Measurements from ENCODE around the gene NACC2. TPM values are rescaled to one million over a fixed set of nuclear protein-coding genes. Genes with fewer than 3 reads are reported as not detected.

The NACC2 gene
- total and polyA plus RNA-seq, 2 donors (not counting 3 experiments of a cell fraction or from before 2014, with no cell fraction given) = 15.8 to 27.1 TPM

GRCh38 chr9:135987838-135988404, 107.2 kb downstream of the NACC2 start:
- no peaks in the 10 kb centered on the region for H3K9me3 ChIP-seq (replicated peaks; ENCODE audit: control insufficient read depth, insufficient read depth, low read length)
- no peaks in the 10 kb centered on the region for H4K20me1 ChIP-seq (replicated peaks; ENCODE audit: control insufficient read depth, extremely low read depth, insufficient read depth, low read length)
- ChIA-PET POLR2A (no interaction called here), CTCF (interaction anchor here (1.5 kb wide), 1 partner anchor 12 kb away, joined by 5 read pairs; no protein-coding TSS in a partner anchor)
- H3K27me3 ChIP-seq (ENCODE audit: control insufficient read depth in 2 of 2, insufficient read depth in 2 of 2, low read length in 2 of 2) = no peaks in the 10 kb centered on the region
- no peak for FAIRE-seq
- DNase-seq (ENCODE audit: low read depth, low spot score) = no peak
- dilution Hi-C loops (cut with MboI; ENCODE audit: extremely low pct_ligation_motif_present, low sequenced_read_pairs) (no loop called here), intact Hi-C loops (cut with micrococcal nuclease) (no loop called here)
- H3K79me2 ChIP-seq (ENCODE audit: control insufficient read depth, insufficient read depth, low read length) = no peaks in the 10 kb centered on the region
- no TSS peak for BruUV-seq (replicated peaks)
- peaks cover 16% of the 10 kb centered on the region for H3K4me1 ChIP-seq (ENCODE audit: control insufficient read depth, extremely low read depth, insufficient read depth, low read length)
- H3K4me3 ChIP-seq (replicated peaks in 1 of 3; ENCODE audit: insufficient read depth in 1 of 3, low read depth in 1 of 3, low read length in 3 of 3) = no peak overlapping the region
- no peak for TF ChIP-seq POLR2A (IDR thresholded peaks at IDR 0.05; ENCODE audit: low read depth, low read length)
- TF ChIP-seq JUN (IDR thresholded peaks at IDR 0.05; ENCODE audit: borderline replicate concordance, insufficient read depth, insufficient read length, low read depth) = no peak
- TF ChIP-seq, protein P1, sequence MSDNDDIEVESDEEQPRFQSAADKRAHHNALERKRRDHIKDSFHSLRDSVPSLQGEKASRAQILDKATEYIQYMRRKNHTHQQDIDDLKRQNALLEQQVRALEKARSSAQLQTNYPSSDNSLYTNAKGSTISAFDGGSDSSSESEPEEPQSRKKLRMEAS (IDR thresholded peaks at IDR 0.05; ENCODE audit: insufficient read depth, insufficient read length) = no peak
- no peak for TF ChIP-seq EZH2 (IDR thresholded peaks at IDR 0.05; ENCODE audit: borderline replicate concordance, low read depth, low read length, severe bottlenecking)
- no peak for TF ChIP-seq CTCF (IDR thresholded peaks at IDR 0.05; ENCODE audit: extremely low read depth in 1 of 2, insufficient read depth in 1 of 2, low read depth in 1 of 2, low read length in 2 of 2)
- no peak for TF ChIP-seq FOS (IDR thresholded peaks at IDR 0.05; ENCODE audit: borderline replicate concordance, insufficient read depth, low read length)
- no peak for TF ChIP-seq POLR2AphosphoS5 (IDR thresholded peaks at IDR 0.05; ENCODE audit: insufficient read depth, low read depth, low read length)
- no peak for TF ChIP-seq GATA2 (IDR thresholded peaks at IDR 0.05; ENCODE audit: insufficient read depth, insufficient read length, low read depth, low read length)
- TF ChIP-seq MYC (IDR thresholded peaks at IDR 0.05; ENCODE audit: low read depth, low read length) = no peak
- H3K27ac ChIP-seq (ENCODE audit: insufficient read depth, low read depth, low read length) = no peak overlapping the region
- no peaks in the 10 kb centered on the region for H3K36me3 ChIP-seq (ENCODE audit: control insufficient read depth in 2 of 2, extremely low read depth in 1 of 2, insufficient read depth in 2 of 2, low read length in 2 of 2)
- no peaks in the 10 kb centered on the region for H3K9me1 ChIP-seq (replicated peaks; ENCODE audit: control insufficient read depth, extremely low read depth, insufficient read depth, low read length)
- H2AFZ ChIP-seq (ENCODE audit: low read depth, low read length) = no peak overlapping the region
- no peak overlapping the region for H3K4me2 ChIP-seq (ENCODE audit: insufficient read depth, low read length)
- H3K9ac ChIP-seq (replicated peaks; ENCODE audit: extremely low read depth, insufficient read depth, low read length) = no peak overlapping the region
